ENCODE measurements around the gene GPR78.
"Not testable (repeated sequence)": the region's sequence is repeated elsewhere in the genome, so short reads cannot be mapped to it uniquely, and the experiment has no call there.

GPR78 gene

DNA sequence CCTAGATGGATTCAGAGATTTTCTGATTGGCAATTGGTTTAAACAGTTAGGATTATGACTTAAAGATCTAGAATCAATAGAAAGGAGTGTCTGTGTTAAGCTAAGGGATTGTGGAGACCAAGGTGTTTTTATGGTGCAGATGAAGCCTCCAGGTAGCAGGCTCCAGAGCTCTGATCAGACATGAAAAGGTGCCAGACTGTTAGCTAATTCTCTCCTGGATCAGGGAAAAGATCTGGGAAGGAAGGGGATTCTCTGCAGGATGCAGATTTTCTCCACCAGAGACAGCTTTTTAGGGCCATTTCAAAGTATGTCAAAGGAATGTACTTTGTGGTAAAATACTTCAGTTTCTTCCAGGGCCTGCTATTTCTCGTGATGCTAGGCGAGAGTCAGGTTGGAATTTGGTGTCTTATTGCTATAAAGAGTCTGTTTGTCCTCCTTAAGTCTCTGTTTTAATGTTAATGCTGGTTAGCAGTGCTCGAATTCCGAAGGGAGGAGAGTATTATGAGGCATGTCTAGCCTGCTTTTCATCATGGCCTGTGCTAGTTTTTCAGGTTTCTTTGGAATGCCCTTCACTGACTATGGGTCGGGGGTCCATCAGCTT, 12.0 kb upstream of the GPR78 start:
- DNase-seq = no peak

DNA sequence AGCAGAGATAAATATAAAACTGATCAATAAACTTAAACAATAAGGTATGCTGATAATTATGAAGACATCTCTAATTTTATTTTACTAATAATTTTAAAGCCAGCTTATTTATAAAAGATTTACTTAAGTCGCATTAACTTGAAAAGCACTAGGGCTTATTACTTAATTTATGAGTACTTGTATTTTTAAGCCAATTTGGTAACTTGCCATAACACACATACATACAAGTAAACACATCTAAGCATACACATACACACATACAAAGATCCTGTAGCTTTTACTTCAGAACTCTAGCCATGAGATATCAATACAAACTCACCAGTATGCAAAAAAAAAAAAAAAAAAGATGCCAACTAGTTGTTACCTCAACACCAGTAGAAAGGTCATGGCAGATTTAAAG, 10.0 kb upstream of the GPR78 start:
- DNase-seq = no peak

DNA sequence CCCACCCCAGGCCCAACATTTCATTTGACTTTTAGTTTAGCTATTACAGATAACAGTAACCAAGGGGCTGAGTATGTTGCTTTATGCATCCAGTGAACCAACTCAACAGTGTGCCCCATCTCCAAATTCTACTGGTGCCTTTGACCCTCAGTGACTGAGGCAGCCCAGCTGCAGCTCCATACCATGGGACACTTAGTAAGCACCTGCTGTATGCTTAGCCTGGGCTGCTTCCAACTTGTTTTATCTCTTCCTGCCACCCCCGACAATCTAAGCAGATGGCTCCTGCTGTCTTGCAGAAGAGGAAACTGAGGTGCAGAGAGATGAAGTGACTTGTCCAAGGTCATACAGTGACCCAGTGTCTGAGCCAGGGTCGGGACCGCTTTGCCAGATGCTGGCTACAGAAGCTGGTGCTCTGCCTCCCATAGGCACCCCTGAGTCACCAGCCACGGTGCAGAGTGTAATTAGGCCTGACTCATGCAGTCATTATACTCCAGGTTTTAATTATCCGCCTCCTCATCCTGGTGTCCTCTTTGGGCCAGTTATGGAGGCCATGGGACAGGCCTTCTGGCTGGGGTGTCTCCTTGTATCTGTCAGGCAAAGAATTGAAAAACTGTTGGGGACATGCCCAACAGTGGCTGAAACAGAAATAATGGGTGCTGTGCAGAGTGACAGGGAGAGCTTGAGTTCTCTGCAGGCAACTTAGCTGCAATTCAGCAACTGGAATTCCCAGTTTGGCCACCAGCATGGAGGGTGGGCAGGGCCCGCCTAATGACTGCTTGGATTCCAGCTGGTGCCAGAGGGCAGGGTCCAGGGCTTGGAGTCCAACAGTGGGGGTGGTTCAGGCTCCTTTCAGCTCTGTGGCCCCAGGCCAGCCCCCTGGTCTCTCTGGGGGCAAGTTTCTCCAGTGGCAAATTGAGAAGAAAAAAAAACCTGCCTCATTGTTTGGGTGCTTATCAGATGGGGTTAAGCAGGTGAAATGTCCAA, 8.2 kb upstream of the GPR78 start:
- DNase-seq = no peak

DNA sequence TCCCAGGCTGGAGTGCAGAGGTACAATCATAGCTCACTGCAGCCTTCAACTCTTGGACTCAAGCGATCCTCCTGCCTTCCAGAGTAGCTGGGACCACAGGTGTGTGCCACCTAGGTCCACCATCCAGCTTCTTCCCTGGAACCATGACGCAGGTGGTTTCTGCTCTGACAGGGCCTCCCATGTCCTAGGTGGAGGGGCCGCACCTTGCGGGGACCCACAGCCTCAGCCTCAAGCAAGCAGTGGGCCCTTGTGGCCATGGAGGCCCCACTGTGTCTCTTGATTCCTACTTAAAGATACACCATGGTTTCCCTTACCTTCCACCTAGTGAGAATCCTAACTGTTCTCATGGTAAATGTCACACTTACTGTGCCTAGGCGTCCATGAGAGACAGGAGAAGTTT, 6.9 kb upstream of the GPR78 start:
- DNase-seq = no peak

DNA sequence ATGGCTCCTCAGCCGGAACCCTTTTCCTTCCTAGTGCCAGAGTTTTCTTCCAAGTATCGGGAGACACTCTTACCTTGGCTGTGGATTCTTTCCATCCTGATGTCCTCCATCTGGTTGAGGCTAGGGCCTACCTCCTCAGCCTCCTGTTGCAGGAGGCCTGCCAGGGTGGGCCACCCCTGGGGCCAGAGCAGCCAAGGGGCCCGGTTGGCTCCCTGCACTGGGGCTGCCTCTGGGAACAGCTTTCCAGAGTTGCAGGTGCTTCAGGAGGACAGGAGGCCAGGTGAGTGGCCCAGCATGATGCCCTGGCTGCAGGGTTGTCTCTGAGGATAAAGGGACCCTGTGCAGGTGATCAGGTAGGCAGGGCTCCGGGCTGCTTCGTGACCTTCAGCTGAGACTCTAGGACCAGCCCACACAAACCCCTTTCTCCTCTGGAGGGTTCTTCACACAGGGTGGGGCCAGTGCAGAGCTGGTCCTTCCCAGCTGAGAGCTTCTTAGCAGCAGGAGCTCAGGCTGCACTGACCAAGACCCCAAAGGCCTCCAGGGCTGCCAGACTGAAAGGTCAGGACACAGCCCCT, 5.3 kb upstream of the GPR78 start:
- DNase-seq = no peak

DNA sequence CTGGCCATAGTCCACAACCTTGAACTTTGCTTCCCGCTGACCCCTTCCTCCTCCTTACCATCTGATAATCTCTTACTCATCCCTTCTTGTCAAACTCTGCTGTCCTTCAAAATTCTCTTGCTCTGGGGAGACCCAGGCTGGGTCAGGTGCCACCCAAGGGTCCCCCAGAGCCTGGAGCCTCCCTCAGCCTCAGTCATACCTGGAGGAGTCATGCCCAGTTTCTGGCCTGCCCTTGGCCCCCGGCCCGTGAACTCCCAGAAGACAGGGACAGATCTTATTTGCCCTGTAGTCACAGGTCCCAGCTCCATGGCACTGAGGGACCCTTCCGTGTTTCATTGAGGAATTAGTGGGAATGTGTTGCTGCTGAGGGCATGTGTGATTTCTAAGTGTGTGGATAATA, 4.7 kb upstream of the GPR78 start:
- DNase-seq = no peak

DNA sequence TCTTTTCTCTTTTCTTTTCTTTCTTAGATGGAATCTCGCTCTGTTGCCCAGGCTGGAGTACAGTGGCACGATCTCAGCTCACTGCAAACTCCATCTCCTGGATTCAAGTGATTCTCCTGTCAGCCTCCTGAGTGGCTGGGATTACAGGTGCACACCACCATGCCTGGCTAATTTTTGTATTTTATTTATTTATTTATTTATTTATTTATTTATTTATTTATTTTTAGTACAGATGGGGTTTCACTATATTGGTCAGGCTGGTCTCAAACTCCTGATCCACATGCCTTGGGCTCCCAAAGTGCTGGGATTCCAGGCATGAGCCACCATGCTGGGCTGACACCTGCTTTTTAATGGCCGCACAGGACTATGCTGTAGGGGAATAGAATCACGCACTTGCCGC, 3.6 kb upstream of the GPR78 start:
- not testable (repeated sequence) for DNase-seq

DNA sequence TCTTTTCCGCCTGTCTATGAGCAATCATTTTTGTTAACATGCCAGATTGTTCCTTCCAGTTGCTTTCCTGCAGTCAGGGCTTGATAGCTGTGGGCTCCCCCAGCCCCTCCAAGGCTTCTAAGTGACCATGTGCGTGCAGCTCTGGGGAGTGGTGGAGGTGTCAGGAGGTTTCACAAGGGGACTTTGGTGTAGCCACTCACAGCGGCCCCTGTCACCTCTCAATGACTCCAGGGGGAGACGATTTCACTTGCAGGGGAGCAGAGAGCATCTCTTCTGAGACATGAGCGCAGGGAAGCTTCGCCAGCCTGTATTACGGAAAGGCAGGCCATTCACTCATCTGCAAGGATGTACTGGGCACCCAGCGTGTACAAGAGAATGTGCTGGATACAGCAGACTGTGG, 3.1 kb upstream of the GPR78 start:
- no peak for DNase-seq

DNA sequence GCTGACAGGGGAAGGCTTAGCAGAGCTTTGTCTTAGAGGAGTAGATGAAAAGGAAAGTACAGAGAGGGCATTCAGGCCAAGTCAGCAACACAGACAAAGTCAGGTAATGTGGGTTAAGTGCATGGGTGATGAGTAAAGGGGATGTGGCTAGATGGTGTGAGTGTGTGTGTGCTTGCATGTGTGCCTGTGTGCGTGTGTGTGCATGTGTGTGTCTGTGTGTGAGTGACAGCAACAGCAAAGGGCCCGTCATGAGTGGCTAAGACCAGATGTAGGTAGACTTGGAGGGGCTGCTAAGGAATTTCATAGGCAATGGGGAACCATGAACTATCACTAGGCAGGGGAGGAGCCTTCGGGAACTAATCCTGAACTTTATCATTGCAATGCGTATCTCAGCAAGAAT, 2.2 kb upstream of the GPR78 start:
- DNase-seq = no peak

DNA sequence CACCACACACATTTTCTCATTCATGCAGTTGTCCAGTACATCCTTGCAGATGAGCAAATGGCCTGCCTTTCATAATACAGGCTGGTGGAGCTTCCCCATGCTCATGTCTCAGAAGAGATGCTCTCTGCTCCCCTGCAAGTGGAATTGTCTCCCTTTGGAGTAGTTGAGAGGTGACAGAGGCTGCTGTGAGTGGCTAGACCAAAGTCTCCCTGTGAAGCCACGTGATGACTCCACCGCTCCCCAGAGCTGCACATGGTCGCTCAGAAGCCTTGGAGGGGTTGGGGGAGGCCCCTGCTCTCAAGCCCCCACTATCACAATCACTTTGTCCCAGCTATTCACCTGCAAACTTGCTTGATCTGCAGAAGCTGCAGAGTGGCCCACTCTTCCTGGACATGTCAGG, 1.5 kb upstream of the GPR78 start:
- no peak for DNase-seq

DNA sequence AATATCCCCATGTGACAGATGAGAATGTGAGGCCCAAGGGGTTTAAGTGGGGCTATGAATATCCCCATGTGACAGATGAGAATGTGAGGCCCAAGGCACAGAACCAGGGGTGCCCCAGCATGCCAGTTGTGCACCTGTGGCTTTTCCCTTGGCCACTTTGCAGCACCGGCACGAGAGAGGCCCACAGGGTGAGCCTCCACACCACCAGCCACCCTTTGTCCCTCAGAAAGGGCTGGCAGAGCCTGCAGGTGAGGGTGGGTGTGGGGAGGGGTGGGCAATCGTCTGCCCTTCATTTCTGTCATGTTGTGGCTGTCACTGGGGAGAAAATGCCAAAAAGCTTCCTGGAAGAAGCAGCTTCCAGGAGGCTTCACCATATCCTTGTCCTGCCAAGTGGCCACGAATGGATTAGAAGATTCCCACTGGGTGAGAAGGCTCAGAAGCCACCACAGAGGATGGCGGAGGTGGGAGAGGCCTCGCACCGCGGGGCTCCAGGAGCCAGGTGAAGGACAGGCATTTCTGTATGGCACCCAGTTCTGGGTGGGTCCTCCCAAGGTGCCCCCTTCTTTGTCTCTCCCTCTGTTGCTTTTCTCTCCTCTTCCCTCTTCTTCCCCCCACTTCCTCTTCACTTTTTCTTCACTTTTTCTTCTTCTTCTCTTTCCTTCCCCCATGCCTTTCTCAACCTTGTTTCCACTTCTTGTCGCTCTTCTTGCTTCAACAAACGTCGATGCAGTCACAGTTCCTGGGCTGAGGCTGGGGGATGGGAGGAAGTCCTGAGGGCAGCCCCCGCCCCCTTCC, 469 bp upstream of the GPR78 start:
- DNase-seq = no peak

DNA sequence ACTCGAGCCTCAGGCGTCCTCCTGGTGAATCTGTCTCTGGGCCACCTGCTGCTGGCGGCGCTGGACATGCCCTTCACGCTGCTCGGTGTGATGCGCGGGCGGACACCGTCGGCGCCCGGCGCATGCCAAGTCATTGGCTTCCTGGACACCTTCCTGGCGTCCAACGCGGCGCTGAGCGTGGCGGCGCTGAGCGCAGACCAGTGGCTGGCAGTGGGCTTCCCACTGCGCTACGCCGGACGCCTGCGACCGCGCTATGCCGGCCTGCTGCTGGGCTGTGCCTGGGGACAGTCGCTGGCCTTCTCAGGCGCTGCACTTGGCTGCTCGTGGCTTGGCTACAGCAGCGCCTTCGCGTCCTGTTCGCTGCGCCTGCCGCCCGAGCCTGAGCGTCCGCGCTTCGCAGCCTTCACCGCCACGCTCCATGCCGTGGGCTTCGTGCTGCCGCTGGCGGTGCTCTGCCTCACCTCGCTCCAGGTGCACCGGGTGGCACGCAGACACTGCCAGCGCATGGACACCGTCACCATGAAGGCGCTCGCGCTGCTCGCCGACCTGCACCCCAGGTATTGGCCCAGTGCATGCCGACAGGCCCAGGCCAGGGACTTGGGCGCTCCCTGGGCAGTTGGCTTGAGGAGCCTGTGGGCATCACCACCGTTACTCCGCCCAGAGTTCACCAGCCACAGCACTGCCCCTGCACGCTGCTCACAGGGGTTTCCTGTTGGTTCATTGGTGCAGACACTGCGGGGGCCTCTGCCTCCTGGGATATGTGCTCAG, 1.1 kb downstream of the GPR78 start:
- DNase-seq = no peak

DNA sequence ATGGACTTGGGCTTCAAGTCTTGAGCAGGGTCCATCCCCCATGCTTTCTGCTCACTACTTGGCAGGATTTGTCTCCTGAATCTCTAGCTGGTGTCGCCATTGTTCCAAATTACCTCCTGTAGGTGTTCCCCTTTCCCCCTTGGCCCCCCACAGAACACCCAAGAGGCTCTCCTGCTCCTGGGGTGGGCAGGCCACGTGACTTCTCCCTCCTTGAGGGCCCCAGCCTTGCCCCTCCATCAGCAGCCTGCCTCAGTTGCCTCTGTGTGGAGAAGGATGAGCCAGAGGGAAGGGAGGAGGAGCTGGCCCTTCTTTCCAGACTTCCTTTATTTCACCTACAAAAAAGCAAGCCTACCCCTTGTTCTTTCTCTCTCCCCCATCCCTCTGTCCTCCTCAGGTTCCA, 1.8 kb downstream of the GPR78 start:
- no peak for DNase-seq

DNA sequence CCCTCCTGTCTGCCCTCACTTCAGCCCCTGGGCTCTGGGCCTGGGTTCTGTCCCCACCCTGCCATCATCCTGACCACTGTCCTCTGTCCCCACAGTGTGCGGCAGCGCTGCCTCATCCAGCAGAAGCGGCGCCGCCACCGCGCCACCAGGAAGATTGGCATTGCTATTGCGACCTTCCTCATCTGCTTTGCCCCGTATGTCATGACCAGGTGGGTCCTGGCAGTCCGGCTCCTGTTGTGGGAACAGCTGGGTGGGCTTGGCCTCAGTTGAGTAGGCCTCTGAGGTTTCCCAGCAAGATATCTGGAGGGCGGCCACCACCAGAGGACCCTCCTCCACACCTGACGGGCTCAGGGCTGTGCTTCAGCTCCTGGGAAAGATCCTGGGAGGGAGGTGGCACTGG, 2.2 kb downstream of the GPR78 start:
- no peak for DNase-seq

DNA sequence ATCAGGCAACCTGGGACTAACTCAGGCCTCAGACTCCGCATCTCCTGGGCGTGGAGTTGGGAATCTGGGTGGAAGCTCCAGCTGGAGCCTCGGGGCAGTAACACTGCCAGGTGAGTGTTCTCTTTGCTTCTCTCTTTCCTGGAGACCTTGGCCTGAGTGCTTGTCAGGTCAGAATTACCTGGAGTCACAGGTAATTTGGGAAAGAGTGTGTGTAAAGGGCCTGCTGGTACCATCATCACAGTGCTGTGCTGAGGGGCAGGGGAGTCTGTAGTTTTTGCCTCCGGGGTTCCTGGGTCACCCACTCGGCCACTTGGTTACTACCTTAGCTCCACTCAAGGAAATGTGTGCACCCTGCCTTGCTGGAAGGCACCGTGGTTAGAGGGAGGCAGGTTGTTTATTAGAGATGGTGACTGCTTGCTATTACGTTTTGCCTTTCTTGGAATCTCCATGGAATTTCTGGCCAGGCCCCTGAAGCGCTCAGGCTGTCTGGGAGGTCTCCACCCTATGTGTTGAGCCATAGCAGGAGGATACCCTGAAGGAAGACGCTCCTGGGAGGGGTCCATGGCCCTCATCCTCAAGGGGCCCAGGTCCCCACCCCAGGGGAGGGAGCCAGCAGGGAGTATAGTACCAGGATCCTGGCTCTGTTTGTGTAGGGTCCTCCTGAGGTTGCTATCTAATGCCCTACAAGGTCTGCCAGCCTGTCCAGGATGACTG, 2.9 kb downstream of the GPR78 start:
- DNase-seq = no peak

DNA sequence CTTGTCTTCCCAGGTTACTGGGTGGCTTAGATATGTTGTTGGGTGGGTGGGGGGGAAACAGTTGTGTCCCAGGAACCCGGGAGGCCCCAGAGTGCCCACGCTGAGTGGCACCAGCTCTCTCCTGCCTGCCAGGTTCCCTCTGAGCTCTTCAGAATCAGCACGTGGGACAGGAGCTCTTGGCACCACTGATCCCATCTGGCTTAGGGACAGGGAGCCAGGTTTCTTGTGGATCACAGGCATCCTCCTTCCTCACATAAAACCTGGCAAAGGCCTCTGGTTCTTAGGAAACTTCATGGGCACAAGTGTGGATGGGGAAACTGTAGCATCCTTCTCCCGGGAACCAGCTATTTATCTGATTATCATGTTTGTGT, 3.4 kb downstream of the GPR78 start:
- no peak for DNase-seq

DNA sequence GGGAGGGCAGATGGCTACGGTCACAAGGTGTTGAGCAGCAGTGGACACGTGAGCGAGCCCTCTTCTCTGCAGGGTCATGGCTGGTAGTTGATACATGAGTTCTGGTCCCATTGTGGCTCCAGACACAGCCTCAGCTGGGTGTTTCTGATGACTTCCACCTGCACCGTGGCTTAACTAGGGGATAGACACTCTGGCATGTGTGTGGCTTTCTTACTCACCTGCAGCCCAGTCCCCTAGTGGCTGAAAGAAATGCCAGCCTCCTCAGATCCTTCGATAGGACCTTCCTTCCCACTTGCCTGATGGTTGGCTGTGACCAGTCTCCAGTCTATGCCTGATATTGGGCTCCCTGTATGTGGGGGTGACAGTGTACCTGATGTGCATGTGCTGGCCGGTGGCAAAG, 5.0 kb downstream of the GPR78 start:
- DNase-seq = no peak

DNA sequence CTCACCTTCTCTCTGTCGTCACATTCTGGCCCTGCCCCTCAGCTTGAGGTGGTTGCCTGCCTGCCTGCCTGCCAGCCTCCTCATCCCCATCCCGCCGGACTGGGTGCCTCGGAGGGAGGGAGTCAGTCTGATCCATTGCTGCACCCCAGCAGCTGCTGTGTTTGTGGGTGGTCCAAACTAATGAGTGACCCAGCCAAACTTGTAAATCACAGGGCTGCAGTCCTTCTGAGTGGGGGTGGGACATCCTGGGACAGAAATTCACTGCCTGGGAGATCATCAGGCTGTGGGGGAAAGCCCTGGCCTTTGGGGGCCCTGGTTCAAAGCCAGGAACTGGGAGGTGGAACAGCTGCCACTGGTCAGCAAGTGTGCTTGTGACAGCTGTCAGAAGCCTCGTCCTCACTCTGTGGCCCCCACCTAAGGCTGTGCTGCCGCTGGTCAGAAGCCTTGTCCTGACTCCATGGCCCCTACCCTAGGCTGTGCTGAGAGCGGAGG, 5.6 kb downstream of the GPR78 start:
- no peak for DNase-seq

DNA sequence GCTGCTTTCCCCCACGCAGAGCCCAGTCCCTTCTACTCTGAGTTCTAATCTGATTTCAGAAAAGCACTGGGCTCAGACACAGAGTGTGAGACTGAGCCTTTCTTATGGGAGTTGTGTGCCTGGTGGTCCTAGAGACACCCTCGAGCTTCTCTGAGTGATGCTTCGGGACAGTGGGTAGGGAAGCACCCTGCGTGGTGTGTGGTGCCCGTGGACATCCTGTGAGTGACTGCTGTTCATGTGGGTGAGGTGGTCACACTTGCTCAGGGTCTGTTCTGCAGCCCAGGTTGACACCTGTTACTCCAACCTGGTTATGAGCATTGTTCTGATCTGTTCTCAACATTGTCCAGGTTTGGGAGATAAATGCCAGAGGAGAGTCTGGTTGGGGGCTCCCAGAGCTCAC, 6.1 kb downstream of the GPR78 start:
- no peak for DNase-seq

DNA sequence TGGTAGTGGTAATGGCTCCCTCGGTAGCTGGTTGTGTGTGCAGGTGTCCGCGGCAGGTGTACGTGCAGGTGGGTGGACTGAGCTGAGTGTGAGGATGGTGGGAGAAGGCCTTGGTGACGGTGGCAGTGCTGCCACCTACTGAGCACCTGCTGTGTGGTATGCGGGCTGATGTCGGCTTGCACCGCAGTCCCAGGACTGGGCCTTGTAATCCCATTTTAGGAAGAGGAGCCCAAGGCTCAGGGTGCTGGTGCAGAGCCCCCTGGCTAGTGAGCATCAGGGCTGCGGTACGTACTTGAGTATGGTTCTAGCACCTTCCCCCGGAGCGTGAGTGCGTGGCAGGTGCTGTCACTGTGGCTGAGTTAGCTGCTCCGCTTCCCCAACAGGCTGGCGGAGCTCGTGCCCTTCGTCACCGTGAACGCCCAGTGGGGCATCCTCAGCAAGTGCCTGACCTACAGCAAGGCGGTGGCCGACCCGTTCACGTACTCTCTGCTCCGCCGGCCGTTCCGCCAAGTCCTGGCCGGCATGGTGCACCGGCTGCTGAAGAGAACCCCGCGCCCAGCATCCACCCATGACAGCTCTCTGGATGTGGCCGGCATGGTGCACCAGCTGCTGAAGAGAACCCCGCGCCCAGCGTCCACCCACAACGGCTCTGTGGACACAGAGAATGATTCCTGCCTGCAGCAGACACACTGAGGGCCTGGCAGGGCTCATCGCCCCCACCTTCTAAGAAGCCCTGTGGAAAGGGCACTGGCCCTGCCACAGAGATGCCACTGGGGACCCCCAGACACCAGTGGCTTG, 6.7 kb downstream of the GPR78 start:
- no peak for DNase-seq
